CD4-positive, alpha-beta T cell (primary cell): ENCODE results near the gene SETBP1. TPM values are rescaled to one million over a fixed set of nuclear protein-coding genes. Genes with fewer than 3 reads are reported as not detected.

Source experiments
- ATAC-seq: fragments of 200-7000 bp; cut with Tn5 transposase; one replicate; pipeline ENCODE4 v1.10.0; 2022; ENCODE audit warnings: mild to moderate bottlenecking; ENCODE audit not compliant: poor library complexity
- CTCF ChIA-PET: fragments of 350-600 bp; sonication (Branson Sonifier 250); formaldehyde crosslinking; loops from one replicate; lab custom pipeline; 2021; ENCODE audit warnings: antibody characterized with exemption, inconsistent platforms; lab: Charles Lee
- POLR2A ChIA-PET: fragments of 350-600 bp; sonication (Branson Sonifier 250); formaldehyde crosslinking; loops from one replicate; lab custom pipeline; 2021; ENCODE audit warnings: antibody characterized with exemption, inconsistent platforms; lab: Charles Lee
- DNase-seq, 14 experiments: peaks; one replicate each; pipeline ENCODE4 v3.0.0-alpha.2; 2013 to 2020; ENCODE audit warnings: mixed read lengths in 2 of 14
- H3K27ac ChIP-seq, 2 donors: one replicate each; pipeline versions ENCODE4 v1.5.1 to v1.7.0; 2013; ENCODE audit warnings: low read length in 2 of 2, low read depth in 1 of 2, mild to moderate bottlenecking in 1 of 2
- H3K27me3 ChIP-seq, 2 experiments: 1 replicate in 1 of 2; 2 replicates in 1 of 2; pipeline versions ENCODE4 v1.6.1 to v1.7.0; 2013; ENCODE audit warnings: low read length in 2 of 2, control low read depth in 1 of 2, mild to moderate bottlenecking in 1 of 2, moderate library complexity in 1 of 2; ENCODE audit not compliant: insufficient read depth in 2 of 2, control insufficient read depth in 1 of 2
- H3K36me3 ChIP-seq: one replicate; pipeline ENCODE4 v1.6.1; 2013; ENCODE audit warnings: low read length, control low read depth; ENCODE audit not compliant: insufficient read depth
- H3K4me1 ChIP-seq: one replicate; pipeline ENCODE4 v1.6.1; 2013; ENCODE audit warnings: low read length, control low read depth; ENCODE audit not compliant: insufficient read depth
- H3K4me3 ChIP-seq: one replicate; pipeline ENCODE4 v1.5.1; 2013; ENCODE audit warnings: mild to moderate bottlenecking, low read length, moderate library complexity
- H3K9me3 ChIP-seq, 2 experiments: 1 replicate in 1 of 2; 2 replicates in 1 of 2; pipeline versions ENCODE4 v1.6.1 to v1.7.0; 2013; ENCODE audit warnings: low read length in 2 of 2, mild to moderate bottlenecking in 2 of 2, control low read depth in 1 of 2, moderate library complexity in 1 of 2; ENCODE audit not compliant: control insufficient read depth in 1 of 2, insufficient read depth in 1 of 2
- H3K27ac Mint-ChIP-seq: one replicate; pipeline ENCODE4 v1.8.0; 2020; ENCODE audit warnings: mixed read lengths
- H3K27me3 Mint-ChIP-seq: one replicate; pipeline ENCODE4 v1.8.0; 2021; ENCODE audit warnings: mixed read lengths
- H3K36me3 Mint-ChIP-seq: one replicate; pipeline ENCODE4 v1.8.0; 2021; ENCODE audit warnings: low read depth, mixed read lengths
- H3K4me1 Mint-ChIP-seq: one replicate; pipeline ENCODE4 v1.8.0; 2021; ENCODE audit warnings: low read depth, mixed read lengths
- H3K4me3 Mint-ChIP-seq: one replicate; pipeline ENCODE4 v1.8.0; 2020; ENCODE audit warnings: mild to moderate bottlenecking, mixed read lengths
- H3K9me3 Mint-ChIP-seq: one replicate; pipeline ENCODE4 v1.8.0; 2020; ENCODE audit warnings: mixed read lengths
- intact Hi-C, 2 experiments: fragments of 100-400 bp; cut with DNase I in 1 of 2; cut with micrococcal nuclease in 1 of 2; formaldehyde crosslinking; loops; one replicate each; pipeline versions ENCODE4 v1.15.1 to v1.9.0; 2023 to 2025; cut with DNase I, micrococcal nuclease
- total RNA-seq, 174 experiments: library from RNA in 2 of 174; stranded (reverse) in 2 of 174; gene quantifications; one replicate each; pipeline ENCODE4 v1.2.3 and lab custom pipeline; 2021 to 2026
- TF ChIP-seq, protein P1 (sequence below): fragments of 200-600 bp; IDR thresholded peaks from one replicate; pipeline ENCODE4 v1.8.0; 2022; ENCODE audit warnings: antibody characterized with exemption, mild to moderate bottlenecking

The SETBP1 gene
- total RNA-seq, 2 experiments from 2014 or later: 0.25 to 0.41 TPM

DNA sequence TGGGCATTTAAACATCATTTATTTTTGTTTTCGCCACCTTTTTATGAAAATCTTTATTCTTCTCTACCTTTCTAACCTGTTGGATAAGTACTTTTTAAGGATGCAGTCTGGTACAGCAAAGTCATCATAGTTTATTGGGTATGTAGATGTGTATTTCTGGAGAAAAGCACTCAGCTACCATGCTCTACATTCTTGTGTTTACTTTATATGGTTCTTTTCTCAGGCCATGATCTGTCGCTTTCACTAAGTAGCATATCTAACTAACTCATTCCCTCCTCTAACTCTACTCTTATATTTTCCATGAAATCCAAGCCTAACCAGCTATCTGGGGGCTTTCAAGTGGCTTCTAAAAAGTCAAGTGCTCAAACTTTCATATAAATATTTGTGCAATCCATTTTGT is 25.3 kb upstream of the SETBP1 start:
- H3K4me1 ChIP-seq: no peaks in the 10 kb centered on the region
- Mint-ChIP-seq H3K27me3 (peaks cover 4% of the 10 kb centered on the region), H3K36me3 (no peaks in the 10 kb centered on the region), H3K9me3 (no peaks in the 10 kb centered on the region), H3K27ac (no peak overlapping the region), H3K4me3 (no peak overlapping the region), H3K4me1 (no peaks in the 10 kb centered on the region)
- TF ChIP-seq, protein P1, sequence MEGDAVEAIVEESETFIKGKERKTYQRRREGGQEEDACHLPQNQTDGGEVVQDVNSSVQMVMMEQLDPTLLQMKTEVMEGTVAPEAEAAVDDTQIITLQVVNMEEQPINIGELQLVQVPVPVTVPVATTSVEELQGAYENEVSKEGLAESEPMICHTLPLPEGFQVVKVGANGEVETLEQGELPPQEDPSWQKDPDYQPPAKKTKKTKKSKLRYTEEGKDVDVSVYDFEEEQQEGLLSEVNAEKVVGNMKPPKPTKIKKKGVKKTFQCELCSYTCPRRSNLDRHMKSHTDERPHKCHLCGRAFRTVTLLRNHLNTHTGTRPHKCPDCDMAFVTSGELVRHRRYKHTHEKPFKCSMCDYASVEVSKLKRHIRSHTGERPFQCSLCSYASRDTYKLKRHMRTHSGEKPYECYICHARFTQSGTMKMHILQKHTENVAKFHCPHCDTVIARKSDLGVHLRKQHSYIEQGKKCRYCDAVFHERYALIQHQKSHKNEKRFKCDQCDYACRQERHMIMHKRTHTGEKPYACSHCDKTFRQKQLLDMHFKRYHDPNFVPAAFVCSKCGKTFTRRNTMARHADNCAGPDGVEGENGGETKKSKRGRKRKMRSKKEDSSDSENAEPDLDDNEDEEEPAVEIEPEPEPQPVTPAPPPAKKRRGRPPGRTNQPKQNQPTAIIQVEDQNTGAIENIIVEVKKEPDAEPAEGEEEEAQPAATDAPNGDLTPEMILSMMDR: no peak
- no peaks in the 10 kb centered on the region for H3K36me3 ChIP-seq
- DNase-seq (no peak), ATAC-seq (no peak)
- H3K9me3 ChIP-seq: no peaks in the 10 kb centered on the region
- ChIA-PET POLR2A (no interaction called here), CTCF (no interaction called here)
- no peaks in the 10 kb centered on the region for H3K27me3 ChIP-seq
- H3K4me3 ChIP-seq: no peak overlapping the region
- intact Hi-C loops: loop anchor here in 1 of 2 experiments (10.0 kb wide), 1 partner anchor 61 kb away; no protein-coding TSS in a partner anchor
- H3K27ac ChIP-seq: no peak overlapping the region

DNA sequence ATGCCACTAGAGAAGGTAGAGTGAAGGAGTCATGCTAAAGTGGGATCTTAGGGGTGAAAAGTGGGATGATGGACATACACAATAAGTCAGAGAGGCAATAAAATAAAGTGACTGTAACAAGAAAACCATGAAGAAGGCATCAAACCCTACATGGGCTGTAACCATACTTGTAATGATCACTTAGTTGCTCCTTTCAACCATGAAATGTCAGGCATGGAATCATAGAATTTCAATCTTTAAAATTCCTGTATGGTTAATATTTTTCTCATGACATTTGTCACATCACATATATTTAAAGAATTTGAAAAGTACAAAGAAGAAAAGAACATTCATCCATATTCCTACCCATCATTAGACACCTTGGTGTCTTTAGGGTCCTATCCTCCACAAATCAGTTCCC is 20.9 kb upstream of the SETBP1 start:
- DNase-seq: no peak
- Mint-ChIP-seq H3K27me3 (peaks cover 4% of the 10 kb centered on the region), H3K4me3 (no peak overlapping the region), H3K27ac (no peak overlapping the region), H3K4me1 (no peaks in the 10 kb centered on the region), H3K36me3 (no peaks in the 10 kb centered on the region), H3K9me3 (no peaks in the 10 kb centered on the region)
- Histone ChIP-seq H3K27me3 (no peaks in the 10 kb centered on the region), H3K9me3 (no peaks in the 10 kb centered on the region), H3K4me1 (no peaks in the 10 kb centered on the region), H3K27ac (no peak overlapping the region), H3K36me3 (no peaks in the 10 kb centered on the region), H3K4me3 (no peak overlapping the region)
- ATAC-seq: no peak
- ChIA-PET POLR2A (no interaction called here), CTCF (no interaction called here)
- intact Hi-C loops: loop anchor here in 1 of 2 experiments (10.0 kb wide), 1 partner anchor 65 kb away; no protein-coding TSS in a partner anchor
- TF ChIP-seq, protein P1: no peak

DNA sequence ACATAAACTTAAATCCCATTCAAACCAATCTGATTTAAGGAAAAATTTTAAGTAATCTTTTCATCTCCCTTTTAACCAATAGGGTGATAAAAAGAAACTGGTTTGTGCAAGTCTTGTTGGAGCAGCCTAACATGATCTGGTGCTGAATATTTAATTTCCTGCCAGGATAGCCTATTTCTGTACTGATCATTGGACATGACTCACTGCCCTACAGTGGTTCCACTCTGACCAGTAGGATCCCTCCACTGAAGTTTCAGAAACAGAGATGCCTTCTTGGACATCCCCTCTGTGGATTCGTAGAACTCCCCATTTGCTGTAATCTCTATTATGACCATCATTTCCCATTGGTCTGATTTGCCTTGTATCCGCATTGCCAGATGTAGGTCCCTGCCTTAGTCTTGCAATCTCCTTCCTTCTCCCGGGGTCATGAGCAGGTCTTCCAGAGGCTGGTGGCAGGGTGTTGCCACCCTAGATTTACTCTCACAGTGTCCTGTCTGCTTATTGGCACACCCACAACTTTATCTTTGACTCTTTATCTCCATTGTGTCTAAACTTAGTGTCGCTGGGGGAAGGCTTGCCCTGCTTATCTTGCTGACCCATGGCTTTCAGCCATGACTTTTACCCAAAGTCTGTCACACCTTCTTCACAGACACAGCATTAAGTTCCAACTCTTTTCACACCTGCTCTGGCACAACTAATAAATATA is 12.3 kb upstream of the SETBP1 start:
- Mint-ChIP-seq H3K4me3 (no peak overlapping the region), H3K27me3 (peaks cover 18% of the 10 kb centered on the region), H3K4me1 (no peaks in the 10 kb centered on the region), H3K9me3 (no peaks in the 10 kb centered on the region), H3K27ac (no peak overlapping the region), H3K36me3 (no peaks in the 10 kb centered on the region)
- TF ChIP-seq, protein P1: no peak
- no peaks in the 10 kb centered on the region for H3K36me3 ChIP-seq
- peaks cover 0 to 8% of the 10 kb centered on the region in 2 experiments for H3K27me3 ChIP-seq
- ChIA-PET CTCF (no interaction called here), POLR2A (no interaction called here)
- no peak for DNase-seq
- no peak overlapping the region for H3K4me3 ChIP-seq
- no peaks in the 10 kb centered on the region for H3K4me1 ChIP-seq
- H3K9me3 ChIP-seq: no peaks in the 10 kb centered on the region
- intact Hi-C loops: no loop called here
- no peak for ATAC-seq
- H3K27ac ChIP-seq: no peak overlapping the region
